Activated CD8-positive, alpha-beta memory T cell treated with anti-CD3 and anti-CD28 coated beads, Interleukin-2, amount 50 U/mL, for 48 hours (primary cell): ENCODE data around the gene USP38.

Source experiments
- DNase-seq: peaks from one replicate; pipeline ENCODE4 v3.0.0-alpha.2; 2020

The USP38 gene

GRCh38 chr4:143270256-143270838 lies 85.6 kb downstream of the USP38 start:
- DNase-seq = no peak
